Esophagus squamous epithelium (tissue), 5 donors: ENCODE measurements around the gene OVCA2. TPM values are rescaled to one million over a fixed set of nuclear protein-coding genes. Genes with fewer than 3 reads are reported as not detected.

Source experiments
- DNase-seq: peaks from one replicate; lab custom pipeline; 2025; lab: John Stamatoyannopoulos, UW
- H3K27ac ChIP-seq, 4 donors: fragments of 200-600 bp; sonication (generic); one replicate each; pipeline ENCODE4 v1.5.1; 2016 to 2019; ENCODE audit warnings: mild to moderate bottlenecking in 1 of 4
- H3K27me3 ChIP-seq, 4 donors: fragments of 200-600 bp; sonication (generic); 1 replicate in 3 of 4; 2 replicates in 1 of 4; pipeline versions ENCODE4 v1.5.1 to v1.6.0; 2017 to 2021; ENCODE audit warnings: antibody characterized with exemption in 1 of 4
- H3K36me3 ChIP-seq, 3 donors: fragments of 200-600 bp; sonication (generic); one replicate each; pipeline ENCODE4 v1.5.1; 2016 to 2019
- H3K4me1 ChIP-seq, 3 donors: fragments of 200-600 bp; sonication (generic); one replicate each; pipeline ENCODE4 v1.5.1; 2017 to 2019
- H3K4me3 ChIP-seq, 4 donors: fragments of 200-600 bp; sonication (generic); 1 replicate in 3 of 4; 2 replicates in 1 of 4; pipeline ENCODE4 v1.5.1; 2016 to 2019; ENCODE audit warnings: mild to moderate bottlenecking in 2 of 4, moderate library complexity in 1 of 4
- H3K9me3 ChIP-seq, 3 donors: fragments of 200-600 bp; sonication (generic); one replicate each; pipeline ENCODE4 v1.5.1; 2016 to 2019
- POLR2A ChIP-seq, 4 donors: fragments of 450-650 bp; IDR thresholded peaks; one replicate each; pipeline ENCODE4 v1.6.1; 2017; ENCODE audit warnings: antibody characterized with exemption in 4 of 4, mild to moderate bottlenecking in 4 of 4, moderate library complexity in 3 of 4
- WGBS, 2 donors: methylation state at CpG; one replicate each; pipeline ENCODE4 v1.1.5; 2018; 5-methylcytosine and 5-hydroxymethylcytosine counted together
- intact Hi-C: fragments of 100-400 bp; cut with DNase I; formaldehyde crosslinking; loops from one replicate; pipeline ENCODE4 v1.15.0; 2022
- total RNA-seq, 4 donors: library from RNA; depleted of rRNA; stranded (reverse); fragments of >200 nt; gene quantifications; one replicate each; pipeline ENCODE4 v1.1.0, GENCODE V29; 2016
- TF ChIP-seq, protein P1 (sequence below), 6 experiments: fragments of 450-650 bp in 4 of 6; fragments of 200-600 bp in 2 of 6; sonication (generic) in 2 of 6; IDR thresholded peaks; one replicate each; pipeline ENCODE4 v1.5.1; 2016 to 2019; ENCODE audit warnings: antibody characterized with exemption in 6 of 6, mild to moderate bottlenecking in 4 of 6, moderate library complexity in 4 of 6
- donor health status: DM: yes; HTN: yes; CAD: no.

Gene OVCA2
- total RNA-seq, result 10 to 100 TPM; 42.3 to 70.5 (median 53.2) TPM

DNA sequence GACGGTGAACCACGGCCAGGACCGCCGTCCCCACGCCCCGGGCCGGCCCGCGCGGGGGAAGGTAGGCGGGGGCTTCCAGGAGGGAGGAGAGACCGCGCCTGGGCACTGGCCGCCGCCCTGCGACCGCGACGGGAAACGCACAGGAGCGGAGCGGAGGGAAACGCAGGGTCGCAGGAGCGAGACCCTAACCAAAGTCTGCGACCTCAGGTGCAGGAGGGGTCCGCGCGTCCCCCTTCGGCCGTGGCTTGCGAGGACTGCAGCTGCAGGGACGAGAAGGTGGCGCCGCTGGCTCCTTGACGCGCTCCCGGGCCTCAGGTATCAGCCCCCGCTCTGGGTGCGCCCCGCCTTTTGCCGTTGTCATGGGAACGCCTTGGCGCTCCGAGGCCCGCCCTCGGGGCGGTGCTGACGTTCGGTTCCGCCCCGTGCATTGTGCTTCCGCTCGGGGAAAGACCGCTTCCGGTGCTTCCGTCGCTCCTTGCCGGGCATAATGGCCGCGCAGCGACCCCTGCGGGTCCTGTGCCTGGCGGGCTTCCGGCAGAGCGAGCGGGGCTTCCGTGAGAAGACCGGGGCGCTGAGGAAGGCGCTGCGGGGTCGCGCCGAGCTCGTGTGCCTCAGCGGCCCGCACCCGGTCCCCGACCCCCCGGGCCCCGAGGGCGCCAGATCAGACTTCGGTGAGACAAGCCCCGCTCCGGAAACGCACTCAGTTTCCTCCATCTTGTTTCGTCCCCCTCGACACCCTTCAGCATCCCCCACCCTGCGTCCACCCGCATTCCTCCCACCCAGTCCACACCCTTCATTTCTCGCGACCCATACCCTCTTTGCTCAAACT, at the start of gene OVCA2:
TSS of gene OVCA2 (plus strand) at position 462 of the 829 bp plus-strand sequence. CDS start at position 488, 26 bp downstream.
- peak within 1 kb of the TSS; percentile 63 to 85 (median 78) for H3K4me3 ChIP-seq
- no peaks in the 10 kb centered on the region for H3K27me3 ChIP-seq
- DNase-seq, result peak; percentile 55
- 1% methylated on average over 12 to 15 of the region's 93 CpGs for WGBS, 2 donors
- H3K36me3 ChIP-seq, result peaks cover 4 to 55% (median 6%) of the 10 kb centered on the region in 3 donors
- TF ChIP-seq, protein P1, sequence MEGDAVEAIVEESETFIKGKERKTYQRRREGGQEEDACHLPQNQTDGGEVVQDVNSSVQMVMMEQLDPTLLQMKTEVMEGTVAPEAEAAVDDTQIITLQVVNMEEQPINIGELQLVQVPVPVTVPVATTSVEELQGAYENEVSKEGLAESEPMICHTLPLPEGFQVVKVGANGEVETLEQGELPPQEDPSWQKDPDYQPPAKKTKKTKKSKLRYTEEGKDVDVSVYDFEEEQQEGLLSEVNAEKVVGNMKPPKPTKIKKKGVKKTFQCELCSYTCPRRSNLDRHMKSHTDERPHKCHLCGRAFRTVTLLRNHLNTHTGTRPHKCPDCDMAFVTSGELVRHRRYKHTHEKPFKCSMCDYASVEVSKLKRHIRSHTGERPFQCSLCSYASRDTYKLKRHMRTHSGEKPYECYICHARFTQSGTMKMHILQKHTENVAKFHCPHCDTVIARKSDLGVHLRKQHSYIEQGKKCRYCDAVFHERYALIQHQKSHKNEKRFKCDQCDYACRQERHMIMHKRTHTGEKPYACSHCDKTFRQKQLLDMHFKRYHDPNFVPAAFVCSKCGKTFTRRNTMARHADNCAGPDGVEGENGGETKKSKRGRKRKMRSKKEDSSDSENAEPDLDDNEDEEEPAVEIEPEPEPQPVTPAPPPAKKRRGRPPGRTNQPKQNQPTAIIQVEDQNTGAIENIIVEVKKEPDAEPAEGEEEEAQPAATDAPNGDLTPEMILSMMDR (IDR thresholded peaks at IDR 0.05), result peak in 4 of 6 experiments; percentile 39 to 79 (median 44)
- TF ChIP-seq POLR2A (IDR thresholded peaks at IDR 0.05), result peak in 3 of 4 donors; percentile 2 to 72 (median 55)
- intact Hi-C loops, result no loop called here
- H3K4me1 ChIP-seq, result peaks cover 15 to 37% (median 28%) of the 10 kb centered on the region in 3 donors
- no peaks in the 10 kb centered on the region for H3K9me3 ChIP-seq
- H3K27ac ChIP-seq, result peak within 1 kb of the TSS; percentile 90 to 95 (median 92)

DNA sequence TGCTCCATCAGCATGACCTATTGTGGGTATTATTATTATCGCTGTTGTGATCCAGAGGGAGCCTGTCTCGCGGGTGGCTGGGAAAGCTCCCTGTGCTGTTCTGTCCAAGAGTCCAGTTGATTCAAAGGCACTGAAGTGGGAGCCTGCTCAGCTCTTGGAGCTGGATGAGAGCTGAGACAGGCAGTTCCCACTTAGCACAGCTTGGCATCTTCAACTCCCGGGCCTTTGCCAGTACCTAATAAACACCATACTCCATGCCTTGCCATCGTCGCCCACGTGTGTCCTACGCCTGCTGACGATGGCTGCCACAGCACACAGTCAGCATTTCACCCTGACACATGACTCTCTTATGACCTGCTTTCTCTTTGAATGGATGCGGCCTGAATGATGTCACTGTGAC, 49.3 kb upstream of the OVCA2 start:
- Histone ChIP-seq H3K27me3 (peaks cover 0 to 17% (median 0%) of the 10 kb centered on the region in 4 donors), H3K9me3 (no peaks in the 10 kb centered on the region), H3K36me3 (no peaks in the 10 kb centered on the region), H3K4me3 (no peak overlapping the region), H3K27ac (no peak overlapping the region), H3K4me1 (peaks cover 6 to 37% (median 14%) of the 10 kb centered on the region in 3 donors)
- DNase-seq, result no peak
- TF ChIP-seq, protein P1 (IDR thresholded peaks at IDR 0.05), result no peak
- no peak for TF ChIP-seq POLR2A (IDR thresholded peaks at IDR 0.05)
- intact Hi-C loops, result no loop called here
- 78 to 80% methylated on average over 6 to 8 of the region's 10 CpGs for WGBS, 2 donors

DNA sequence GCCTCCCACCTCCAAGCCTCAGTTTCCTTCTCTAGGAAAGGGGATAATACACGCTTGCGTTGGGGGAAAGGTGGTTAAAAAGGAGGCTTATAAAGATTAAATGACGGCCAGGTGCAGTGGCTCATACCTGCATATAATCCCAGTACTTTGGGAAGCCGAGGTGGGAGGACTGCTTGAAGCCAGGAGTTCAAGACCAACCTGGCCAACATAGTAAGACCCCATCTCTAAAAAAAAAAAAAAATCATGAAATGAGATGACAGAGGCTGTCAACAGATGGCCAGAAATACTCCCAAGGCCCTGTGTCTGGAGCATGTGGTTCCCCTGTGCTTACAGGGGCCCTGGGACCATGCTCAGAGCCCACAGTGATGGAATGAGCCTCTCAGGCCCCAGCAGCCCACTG, 47.1 kb upstream of the OVCA2 start:
- H3K4me1 ChIP-seq, result peaks cover 20 to 44% (median 25%) of the 10 kb centered on the region in 3 donors
- H3K9me3 ChIP-seq, result no peaks in the 10 kb centered on the region
- H3K36me3 ChIP-seq, result no peaks in the 10 kb centered on the region
- peaks cover 0 to 31% (median 0%) of the 10 kb centered on the region in 4 donors for H3K27me3 ChIP-seq
- intact Hi-C loops, result no loop called here
- no peak for TF ChIP-seq POLR2A (IDR thresholded peaks at IDR 0.05)
- TF ChIP-seq, protein P1 (IDR thresholded peaks at IDR 0.05), result no peak
- H3K27ac ChIP-seq, result no peak overlapping the region
- no peak overlapping the region for H3K4me3 ChIP-seq
- 88 to 97% methylated on average over 4 of the region's 4 CpGs for WGBS, 2 donors
- DNase-seq, result no peak

DNA sequence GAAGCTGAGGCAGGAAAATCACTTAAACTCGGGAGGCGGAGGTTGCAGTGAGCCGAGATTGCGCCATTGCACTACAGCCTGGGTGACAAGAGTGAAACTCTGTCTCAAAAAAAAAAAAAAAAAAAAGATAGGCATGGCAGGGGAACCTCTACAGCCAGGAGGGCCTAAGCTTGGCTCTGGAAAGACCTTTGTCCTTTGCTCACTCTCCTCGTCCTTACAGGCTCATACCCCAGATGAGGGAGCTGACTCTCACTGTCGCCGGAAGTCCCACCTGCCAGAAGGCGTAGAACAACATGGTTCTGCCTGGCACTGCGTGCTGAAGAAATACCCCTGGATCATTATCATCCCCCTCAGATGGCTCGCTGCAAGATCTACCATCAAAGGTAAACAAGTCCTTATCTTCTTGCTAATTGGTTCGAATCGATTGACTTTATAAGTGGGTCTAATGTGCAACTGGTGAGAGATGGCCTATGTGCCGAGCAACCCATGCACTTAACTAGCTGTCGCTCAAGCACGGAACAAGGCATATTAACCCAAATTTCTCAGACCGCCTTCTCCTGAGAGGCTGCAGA, 46.4 kb upstream of the OVCA2 start:
- Histone ChIP-seq H3K27me3 (peaks cover 0 to 31% (median 0%) of the 10 kb centered on the region in 4 donors), H3K27ac (no peak overlapping the region), H3K36me3 (no peaks in the 10 kb centered on the region), H3K4me1 (peaks cover 27 to 48% (median 30%) of the 10 kb centered on the region in 3 donors), H3K4me3 (no peak overlapping the region), H3K9me3 (no peaks in the 10 kb centered on the region)
- no peak for DNase-seq
- intact Hi-C loops, result no loop called here
- TF ChIP-seq, protein P1 (IDR thresholded peaks at IDR 0.05), result no peak
- no peak for TF ChIP-seq POLR2A (IDR thresholded peaks at IDR 0.05)
- WGBS, 2 donors, result 89 to 92% methylated on average over 11 to 16 of the region's 16 CpGs
